GM20000 (cell line): ENCODE results near the gene OR52M1.

ENCODE experiments used
- DNase-seq: peaks from one replicate; pipeline ENCODE4 v3.0.0; 2012; ENCODE audit warnings: low spot score
- CTCF ChIP-seq: IDR thresholded peaks from 2 replicates; pipeline ENCODE4 v1.5.1; 2012; ENCODE audit warnings: mild to moderate bottlenecking, control low read depth; ENCODE audit errors: extremely low read depth, missing control alignments

OR52M1 gene

GRCh38 chr11:4544891-4545290 lies at the start of gene OR52M1:
Gene OR52M1 (plus strand): TSS chr11:4545191. CDS start chr11:4545191, 0 bp downstream.
- no peak for TF ChIP-seq CTCF
- DNase-seq, result no peak

- no peak for DNase-seq
- no peak for TF ChIP-seq CTCF
Observed at GRCh38 chr11:4495487-4495886, 49.5 kb upstream of the OR52M1 start.

GRCh38 chr11:4495986-4496385 lies 49.0 kb upstream of the OR52M1 start:
- TF ChIP-seq CTCF, result no peak
- no peak for DNase-seq

GRCh38 chr11:4496557-4497248 lies 48.3 kb upstream of the OR52M1 start:
- no peak for TF ChIP-seq CTCF
- no peak for DNase-seq

GRCh38 chr11:4508886-4509285 lies 36.1 kb upstream of the OR52M1 start:
- no peak for TF ChIP-seq CTCF
- no peak for DNase-seq

- no peak for TF ChIP-seq CTCF
- DNase-seq, result no peak
Observed at GRCh38 chr11:4511282-4512245, 33.4 kb upstream of the OR52M1 start.

- TF ChIP-seq CTCF, result no peak
Observed at GRCh38 chr11:4514196-4514595, 30.8 kb upstream of the OR52M1 start.

More at GRCh38 chr11:4514196-4514595, 30.8 kb upstream of the OR52M1 start:
- no peak for DNase-seq
